ENCODE results near the gene AK8.

- TF ChIP-seq REST (IDR thresholded peaks at IDR 0.05; ENCODE audit: unreplicated experiment) (no peak), EZH2phosphoT487 (IDR thresholded peaks at IDR 0.05; ENCODE audit: unreplicated experiment) (no peak), POLR2AphosphoS5 (IDR thresholded peaks at IDR 0.05; ENCODE audit: low read depth) (no peak), CREB1 (CRISPR knock-in tag; IDR thresholded peaks at IDR 0.05; ENCODE audit: low read depth) (no peak), EZH2 (IDR thresholded peaks at IDR 0.05; ENCODE audit: low read depth, unreplicated experiment) (no peak), CTCF (conservative IDR thresholded peaks at IDR 0.05; ENCODE audit: low read depth in 2 of 2) (no peak), NANOG (IDR thresholded peaks at IDR 0.05; ENCODE audit: borderline replicate concordance) (no peak), ZNF331 (CRISPR knock-in tag; IDR thresholded peaks at IDR 0.05; ENCODE audit: low read depth) (no peak), ZNF462 (CRISPR knock-in tag; IDR thresholded peaks at IDR 0.05) (no peak), ETS1 (IDR thresholded peaks at IDR 0.05) (no peak)
These were observed 24.6 kb downstream of the AK8 start for GRCh38 chr9:132853482-132853881.

Data from GM23338 (cell line).